Osteoblast (primary cell): ENCODE results near the gene HMOX2. TPM values are rescaled to one million over a fixed set of nuclear protein-coding genes. Genes with fewer than 3 reads are reported as not detected.

ENCODE experiments used
- DNase-seq: peaks from one replicate; pipeline ENCODE4 v3.0.0; 2011; ENCODE audit warnings: low spot score, mixed read lengths; ENCODE audit not compliant: insufficient read length; ENCODE audit errors: missing footprints
- H2AFZ ChIP-seq: 2 replicates; pipeline ENCODE4 v1.6.0; 2011; ENCODE audit warnings: mild to moderate bottlenecking, low read length
- H3K27ac ChIP-seq: 2 replicates; pipeline ENCODE4 v1.5.1; 2011; ENCODE audit warnings: mild to moderate bottlenecking, low read depth, low read length, moderate library complexity
- H3K27me3 ChIP-seq: 2 replicates; pipeline ENCODE4 v1.6.0; 2012; ENCODE audit warnings: mild to moderate bottlenecking, control low read depth, inconsistent platforms, low read length, moderate library complexity; ENCODE audit not compliant: insufficient read depth
- H3K36me3 ChIP-seq: 2 replicates; pipeline ENCODE4 v1.5.1; 2011; ENCODE audit warnings: mild to moderate bottlenecking, low read length, control low read depth, moderate library complexity; ENCODE audit not compliant: insufficient read depth
- H3K4me1 ChIP-seq: 2 replicates; pipeline ENCODE4 v1.5.1; 2011; ENCODE audit warnings: mild to moderate bottlenecking, low read length, control low read depth, moderate library complexity; ENCODE audit not compliant: insufficient read depth
- H3K4me2 ChIP-seq: 2 replicates; pipeline ENCODE4 v1.6.0; 2011; ENCODE audit warnings: mild to moderate bottlenecking, low read length; ENCODE audit not compliant: insufficient read depth
- H3K4me3 ChIP-seq: fragments of 200-600 bp; sonication (generic); 3 replicates; pipeline ENCODE4 v1.5.1; 2012; ENCODE audit warnings: mild to moderate bottlenecking, low read length, inconsistent platforms; ENCODE audit not compliant: insufficient read depth
- H3K79me2 ChIP-seq: 2 replicates; pipeline ENCODE4 v1.6.0; 2012; ENCODE audit warnings: mild to moderate bottlenecking, low read length, control low read depth, inconsistent platforms; ENCODE audit not compliant: insufficient read depth
- H3K9me3 ChIP-seq: 2 replicates; pipeline ENCODE4 v1.5.1; 2011; ENCODE audit warnings: low read depth, low read length, control low read depth
- H4K20me1 ChIP-seq: 2 replicates; pipeline ENCODE4 v1.6.0; 2012; ENCODE audit warnings: mild to moderate bottlenecking, low read length, control low read depth; ENCODE audit not compliant: insufficient read depth
- CTCF ChIP-seq: IDR thresholded peaks from 2 replicates; pipeline ENCODE4 v1.5.1; 2011; ENCODE audit warnings: mild to moderate bottlenecking, low read depth, low read length, moderate library complexity; ENCODE audit errors: extremely low read depth
- total RNA-seq: library from RNA; depleted of rRNA; stranded (reverse); fragments of >200 nt; gene quantifications from 2 replicates; pipeline ENCODE4 v1.2.3, GENCODE V29; 2012

HMOX2 gene
- total RNA-seq, 1 donor, result 39.4 TPM

- H3K4me3 ChIP-seq, result no peak overlapping the region
- H4K20me1 ChIP-seq, result peaks cover 15% of the 10 kb centered on the region
- H3K27ac ChIP-seq, result no peak overlapping the region
- no peak for TF ChIP-seq CTCF
- H3K27me3 ChIP-seq, result no peaks in the 10 kb centered on the region
- no peak for DNase-seq
- no peaks in the 10 kb centered on the region for H3K9me3 ChIP-seq
- H2AFZ ChIP-seq, result no peak overlapping the region
- H3K4me1 ChIP-seq, result peaks cover 10% of the 10 kb centered on the region
- no peak overlapping the region for H3K4me2 ChIP-seq
- peaks cover 67% of the 10 kb centered on the region for H3K79me2 ChIP-seq
- peaks cover 13% of the 10 kb centered on the region for H3K36me3 ChIP-seq
Observed at GRCh38 chr16:4481963-4482362, 5.8 kb downstream of the HMOX2 start.

- Histone ChIP-seq H3K27me3 (no peaks in the 10 kb centered on the region), H4K20me1 (peaks cover 13% of the 10 kb centered on the region), H3K4me1 (peaks cover 22% of the 10 kb centered on the region), H2AFZ (no peak overlapping the region), H3K27ac (no peak overlapping the region), H3K79me2 (peaks cover 56% of the 10 kb centered on the region), H3K9me3 (no peaks in the 10 kb centered on the region), H3K4me3 (no peak overlapping the region), H3K4me2 (no peak overlapping the region), H3K36me3 (peaks cover 9% of the 10 kb centered on the region)
- no peak for TF ChIP-seq CTCF
- DNase-seq, result no peak
Observed at GRCh38 chr16:4486126-4486893, 10.1 kb downstream of the HMOX2 start.

GRCh38 chr16:4487955-4488498, 11.8 kb downstream of the HMOX2 start:
- TF ChIP-seq CTCF, result no peak
- H3K27me3 ChIP-seq, result no peaks in the 10 kb centered on the region
- DNase-seq, result no peak
- peaks cover 22% of the 10 kb centered on the region for H3K4me1 ChIP-seq
- peaks cover 9% of the 10 kb centered on the region for H3K36me3 ChIP-seq
- peak overlapping the region; percentile 56 for H3K4me2 ChIP-seq
- H4K20me1 ChIP-seq, result peaks cover 9% of the 10 kb centered on the region
- no peak overlapping the region for H3K4me3 ChIP-seq
- H3K9me3 ChIP-seq, result no peaks in the 10 kb centered on the region
- H3K27ac ChIP-seq, result peak overlapping the region; percentile 78
- peaks cover 56% of the 10 kb centered on the region for H3K79me2 ChIP-seq
- no peak overlapping the region for H2AFZ ChIP-seq

GRCh38 chr16:4488499-4488967, 12.3 kb downstream of the HMOX2 start:
- Histone ChIP-seq H3K27me3 (no peaks in the 10 kb centered on the region), H3K4me2 (peak overlapping the region; percentile 56), H3K4me1 (peaks cover 22% of the 10 kb centered on the region), H2AFZ (no peak overlapping the region), H3K36me3 (peaks cover 9% of the 10 kb centered on the region), H3K79me2 (peaks cover 56% of the 10 kb centered on the region), H3K4me3 (no peak overlapping the region), H3K9me3 (no peaks in the 10 kb centered on the region), H3K27ac (peak overlapping the region; percentile 78), H4K20me1 (peaks cover 9% of the 10 kb centered on the region)
- peak; percentile 11 for DNase-seq
- no peak for TF ChIP-seq CTCF
